T47D (cell line): ENCODE data around the gene WNK2.
A peak's percentile ranks its signal among the peaks of the same experiment; 100 is the strongest.

Experiments used
- DNase-seq, 2 experiments: peaks; one replicate each; pipeline versions ENCODE4 v3.0.0 to v3.0.0-alpha.2; 2011 to 2012; ENCODE audit warnings: low read depth in 1 of 2, low spot score in 1 of 2
- JUND ChIP-seq: IDR thresholded peaks from 2 replicates; pipeline ENCODE4 v1.6.1; 2012; ENCODE audit warnings: low read depth
- in situ Hi-C: cut with HindIII; loops from 2 replicates; pipeline ENCODE4 v1.10.0; 2016; ENCODE audit warnings: low sequenced_read_pairs, low pct_unique_long_range_greater_than_20kb

The WNK2 gene

GRCh38 chr9:93263334-93264229 is 79.6 kb downstream of the WNK2 start:
- TF ChIP-seq JUND: no peak
- in situ Hi-C loops: no loop called here
- DNase-seq: no peak

DNA sequence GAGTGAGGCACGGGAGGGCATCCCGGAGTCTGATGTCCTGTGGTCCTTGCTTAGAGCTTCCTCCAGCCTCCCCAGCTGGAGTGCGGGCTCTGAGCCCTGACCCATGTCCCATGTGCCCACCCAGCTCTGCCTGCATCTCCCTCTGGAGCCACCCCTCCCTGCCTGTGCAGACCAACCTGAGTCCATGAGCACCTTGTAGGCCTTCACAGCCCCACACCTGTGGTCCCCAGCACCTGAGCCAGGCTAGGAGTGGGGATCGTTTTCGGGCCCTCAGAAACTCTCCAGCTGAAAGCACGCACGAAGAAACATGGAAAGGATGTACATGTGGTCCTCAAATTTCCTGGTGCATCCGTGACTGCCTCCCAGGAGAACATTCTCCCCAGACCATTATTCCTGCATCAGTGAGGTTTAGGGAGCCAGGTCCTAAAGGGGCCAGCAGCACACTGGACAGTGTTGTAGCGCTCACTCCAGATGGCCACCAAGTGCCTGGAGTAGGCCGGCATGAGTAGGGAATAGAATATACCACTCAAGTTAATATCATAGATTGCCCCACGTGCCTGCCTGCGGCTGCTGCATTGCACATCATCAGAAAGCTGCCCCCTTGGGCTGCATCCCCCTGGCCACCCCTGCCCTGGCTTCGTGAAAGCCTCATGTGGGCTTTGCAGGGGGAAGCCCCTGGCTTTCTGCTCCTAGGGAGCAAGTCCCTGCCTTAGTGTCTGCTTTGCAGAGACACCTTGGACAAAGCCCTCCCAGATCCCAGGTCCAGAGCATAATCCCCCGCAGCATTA is 80.6 kb downstream of the WNK2 start:
- in situ Hi-C loops: no loop called here
- no peak for TF ChIP-seq JUND
- DNase-seq: no peak

DNA sequence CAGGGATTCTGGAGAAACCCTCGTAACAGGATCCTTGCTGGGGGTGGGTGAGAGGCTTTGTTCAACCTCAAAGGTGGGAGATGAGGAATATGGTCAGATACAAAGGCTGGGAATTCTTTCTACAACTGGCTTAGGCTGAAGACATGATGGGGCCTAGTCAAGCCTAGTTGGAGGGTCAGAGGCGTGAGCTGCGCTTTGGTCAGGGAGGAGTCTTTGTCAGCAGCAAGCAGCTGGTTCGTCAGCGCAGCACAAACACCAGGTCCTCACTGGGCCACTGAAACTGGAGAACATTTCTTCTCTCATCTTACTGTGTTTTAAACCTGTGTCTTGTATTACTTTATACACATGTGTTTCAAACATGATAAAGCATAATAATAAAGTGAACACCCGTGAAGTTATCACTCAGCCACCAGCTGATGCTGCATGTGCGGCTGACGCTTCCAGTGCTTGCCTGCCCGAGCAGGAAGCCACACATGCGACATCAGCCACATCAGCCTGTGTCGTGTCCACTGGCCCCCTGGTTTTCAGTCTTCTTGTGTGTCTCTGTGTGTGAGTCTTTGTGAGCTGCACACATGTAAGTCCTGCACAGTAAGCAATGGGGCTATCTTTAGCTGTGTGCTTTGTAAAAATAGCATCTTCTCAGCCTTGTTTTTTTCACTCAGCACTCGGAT is 81.5 kb downstream of the WNK2 start:
- in situ Hi-C loops: no loop called here
- TF ChIP-seq JUND: no peak
- DNase-seq: no peak

DNA sequence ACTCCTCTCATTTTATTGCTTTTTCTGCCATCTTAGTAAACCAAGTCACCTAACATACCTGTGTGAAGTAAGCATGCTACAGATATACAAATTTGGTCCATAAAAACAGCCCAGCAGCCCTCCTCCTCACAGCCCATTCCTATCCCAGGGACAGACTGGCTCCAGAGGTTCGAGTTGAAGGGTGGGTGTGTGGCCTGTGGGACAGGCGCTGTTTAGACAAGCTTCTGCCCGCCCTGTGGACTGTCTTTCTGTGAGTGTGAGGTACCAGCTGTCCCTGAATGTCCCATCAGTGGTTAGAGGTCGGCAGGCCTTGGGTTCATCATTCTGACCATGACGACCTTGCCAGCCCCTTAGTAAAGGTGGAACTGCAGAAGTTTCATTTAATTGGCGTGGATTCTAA is 82.0 kb downstream of the WNK2 start:
- TF ChIP-seq JUND: no peak
- in situ Hi-C loops: no loop called here
- no peak for DNase-seq

DNA sequence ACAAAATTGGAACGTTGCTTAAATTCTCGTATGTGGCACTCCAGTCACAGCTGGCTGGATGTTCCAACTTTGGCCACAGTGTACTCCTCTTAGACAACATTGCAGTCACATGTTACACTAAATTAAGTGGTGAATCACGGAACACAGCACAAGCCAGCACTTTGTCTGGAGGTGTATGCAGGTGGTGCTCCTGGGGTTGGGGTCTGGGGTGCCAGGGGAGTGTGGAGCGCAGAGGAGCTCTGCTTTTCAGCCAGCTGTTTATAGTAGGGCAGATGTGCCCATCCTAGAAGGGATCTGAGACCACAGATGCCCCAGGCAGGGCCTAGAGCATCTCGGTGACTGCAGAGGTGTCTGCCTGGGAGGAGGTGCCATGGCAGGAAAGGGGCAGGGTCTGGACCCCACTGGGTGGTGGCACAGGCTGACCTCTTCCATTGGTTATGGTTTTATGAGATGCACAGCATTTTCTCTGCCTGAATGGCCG is 82.6 kb downstream of the WNK2 start:
- TF ChIP-seq JUND: no peak
- in situ Hi-C loops: no loop called here
- no peak for DNase-seq

- no peak for TF ChIP-seq JUND
- no peak for DNase-seq
- in situ Hi-C loops: no loop called here
Measured at GRCh38 chr9:93267091-93267541, 83.2 kb downstream of the WNK2 start.

- no peak for TF ChIP-seq JUND
- no peak for DNase-seq
- in situ Hi-C loops: no loop called here
Measured at GRCh38 chr9:93267681-93268505, 84.0 kb downstream of the WNK2 start.

DNA sequence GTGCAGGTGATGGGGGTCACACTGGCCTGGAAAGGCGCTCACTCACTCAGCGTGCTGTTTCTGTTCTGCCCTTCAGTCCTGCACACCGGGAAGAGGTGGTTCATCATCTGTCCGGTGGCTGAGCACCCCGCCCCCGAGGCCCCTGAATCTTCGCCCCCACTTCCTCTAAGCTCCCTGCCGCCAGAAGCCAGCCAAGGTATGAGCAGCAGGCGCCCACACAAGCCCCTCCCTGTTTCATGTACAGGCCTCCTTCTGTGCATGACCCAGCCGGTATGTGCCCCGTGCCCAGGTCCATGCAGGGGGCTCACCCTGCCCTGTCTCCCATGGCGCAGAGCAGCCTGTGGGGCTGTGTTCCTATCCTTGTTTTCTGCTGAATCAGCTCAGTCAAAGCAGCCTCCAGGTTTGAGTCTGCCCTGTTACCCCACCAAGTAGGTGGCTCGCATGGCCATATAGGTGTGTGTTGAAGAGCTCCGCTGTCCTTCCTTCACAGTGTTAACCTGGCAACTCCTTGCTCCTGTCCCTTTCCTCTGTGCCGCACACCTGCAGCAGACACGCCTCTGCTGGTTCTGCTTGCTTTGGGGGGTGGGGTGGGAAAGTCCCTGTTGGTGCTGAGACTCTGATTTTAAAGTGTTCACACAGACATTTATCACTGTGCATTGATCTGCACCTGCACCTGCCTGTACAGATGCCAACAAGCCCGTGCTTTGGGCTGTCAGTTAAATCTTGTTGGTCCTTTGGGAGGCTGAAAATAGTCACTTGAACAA is 84.8 kb downstream of the WNK2 start:
- in situ Hi-C loops: no loop called here
- no peak for TF ChIP-seq JUND
- peak in 1 of 2 experiments; percentile 22 for DNase-seq

GRCh38 chr9:93270976-93271375 is 87.0 kb downstream of the WNK2 start:
- DNase-seq: no peak
- in situ Hi-C loops: no loop called here
- TF ChIP-seq JUND: no peak

- TF ChIP-seq JUND: no peak
- in situ Hi-C loops: no loop called here
- no peak for DNase-seq
Measured at GRCh38 chr9:93276973-93277372, 93.0 kb downstream of the WNK2 start.

DNA sequence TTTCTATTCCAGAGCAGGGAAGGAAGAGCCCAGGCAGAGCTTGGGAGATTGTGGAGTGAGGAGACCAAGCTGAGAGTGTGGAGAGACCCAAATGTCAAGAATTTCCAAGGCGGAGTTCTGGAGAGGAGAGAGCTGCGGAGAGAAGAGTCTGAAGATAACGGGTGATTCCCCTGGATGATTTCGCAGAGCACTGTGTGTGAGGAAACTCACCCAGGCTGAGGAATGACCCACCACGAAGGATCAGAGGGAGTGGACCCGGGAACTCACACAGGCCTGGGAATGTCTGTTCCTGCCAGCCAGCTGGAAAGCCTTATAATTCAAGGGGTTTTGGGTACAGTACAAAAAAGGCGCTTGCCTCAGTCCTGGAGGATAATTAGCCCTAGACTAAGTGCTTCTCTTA is 94.2 kb downstream of the WNK2 start:
- in situ Hi-C loops: no loop called here
- TF ChIP-seq JUND: no peak

More for the DNA sequence above, 94.2 kb downstream of the WNK2 start:
- DNase-seq: no peak
